ENCODE measurements around the gene ATP13A1.

DNA sequence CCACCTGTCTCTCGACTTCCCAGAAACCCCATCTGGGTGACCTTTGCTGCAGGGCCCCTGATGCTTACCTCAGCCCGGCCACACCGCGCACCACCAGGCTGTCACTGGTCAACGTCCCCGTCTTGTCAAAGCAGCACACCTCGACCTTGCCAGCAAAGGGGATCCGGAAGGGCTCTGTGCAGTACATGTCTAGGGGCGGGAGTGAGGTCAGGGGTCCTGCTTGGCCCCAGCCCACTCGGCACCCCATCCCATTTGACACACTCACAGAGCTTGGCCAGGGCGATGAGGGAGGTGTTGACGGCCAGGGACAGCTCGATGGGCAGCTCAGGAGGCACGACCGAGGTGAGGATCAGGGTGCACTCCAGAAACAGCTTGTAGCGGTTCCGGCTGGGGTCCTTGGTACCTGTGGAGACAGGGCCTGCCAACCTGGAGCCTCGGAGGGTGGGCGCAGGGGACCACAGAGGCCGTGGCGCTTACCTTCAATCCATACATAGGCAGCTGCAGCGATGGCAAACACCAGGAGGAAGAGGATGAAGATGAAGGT, 8.4 kb downstream of the ATP13A1 start:
- no peak for TF ChIP-seq CSDC2 (CRISPR knock-in tag; IDR thresholded peaks at IDR 0.05)
- TF ChIP-seq ZFP30 (CRISPR knock-in tag; IDR thresholded peaks at IDR 0.05): no peak
- no peak for TF ChIP-seq PPARA (CRISPR knock-in tag; IDR thresholded peaks at IDR 0.05; ENCODE audit: borderline replicate concordance)
- TF ChIP-seq, protein P1, sequence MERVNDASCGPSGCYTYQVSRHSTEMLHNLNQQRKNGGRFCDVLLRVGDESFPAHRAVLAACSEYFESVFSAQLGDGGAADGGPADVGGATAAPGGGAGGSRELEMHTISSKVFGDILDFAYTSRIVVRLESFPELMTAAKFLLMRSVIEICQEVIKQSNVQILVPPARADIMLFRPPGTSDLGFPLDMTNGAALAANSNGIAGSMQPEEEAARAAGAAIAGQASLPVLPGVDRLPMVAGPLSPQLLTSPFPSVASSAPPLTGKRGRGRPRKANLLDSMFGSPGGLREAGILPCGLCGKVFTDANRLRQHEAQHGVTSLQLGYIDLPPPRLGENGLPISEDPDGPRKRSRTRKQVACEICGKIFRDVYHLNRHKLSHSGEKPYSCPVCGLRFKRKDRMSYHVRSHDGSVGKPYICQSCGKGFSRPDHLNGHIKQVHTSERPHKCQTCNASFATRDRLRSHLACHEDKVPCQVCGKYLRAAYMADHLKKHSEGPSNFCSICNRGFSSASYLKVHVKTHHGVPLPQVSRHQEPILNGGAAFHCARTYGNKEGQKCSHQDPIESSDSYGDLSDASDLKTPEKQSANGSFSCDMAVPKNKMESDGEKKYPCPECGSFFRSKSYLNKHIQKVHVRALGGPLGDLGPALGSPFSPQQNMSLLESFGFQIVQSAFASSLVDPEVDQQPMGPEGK (CRISPR knock-in tag; IDR thresholded peaks at IDR 0.05; ENCODE audit: borderline replicate concordance): no peak
- TF ChIP-seq, protein P2, sequence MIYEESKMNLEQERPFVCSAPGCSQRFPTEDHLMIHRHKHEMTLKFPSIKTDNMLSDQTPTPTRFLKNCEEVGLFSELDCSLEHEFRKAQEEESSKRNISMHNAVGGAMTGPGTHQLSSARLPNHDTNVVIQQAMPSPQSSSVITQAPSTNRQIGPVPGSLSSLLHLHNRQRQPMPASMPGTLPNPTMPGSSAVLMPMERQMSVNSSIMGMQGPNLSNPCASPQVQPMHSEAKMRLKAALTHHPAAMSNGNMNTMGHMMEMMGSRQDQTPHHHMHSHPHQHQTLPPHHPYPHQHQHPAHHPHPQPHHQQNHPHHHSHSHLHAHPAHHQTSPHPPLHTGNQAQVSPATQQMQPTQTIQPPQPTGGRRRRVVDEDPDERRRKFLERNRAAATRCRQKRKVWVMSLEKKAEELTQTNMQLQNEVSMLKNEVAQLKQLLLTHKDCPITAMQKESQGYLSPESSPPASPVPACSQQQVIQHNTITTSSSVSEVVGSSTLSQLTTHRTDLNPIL (CRISPR knock-in tag; IDR thresholded peaks at IDR 0.05; ENCODE audit: low read depth): no peak
- TF ChIP-seq TOX (CRISPR knock-in tag; IDR thresholded peaks at IDR 0.05; ENCODE audit: borderline replicate concordance): no peak
